Activated CD8-positive, alpha-beta T cell treated with anti-CD3 and anti-CD28 coated beads for 36 hours (primary cell): Measurements from ENCODE around the gene UBE2B. TPM values are rescaled to one million over a fixed set of nuclear protein-coding genes. Genes with fewer than 3 reads are reported as not detected.
A peak's percentile ranks its signal among the peaks of the same experiment; 100 is the strongest.
"Not testable (repeated sequence)": the region's sequence is repeated elsewhere in the genome, so short reads cannot be mapped to it uniquely, and the experiment has no call there.

Experiments
- ATAC-seq: fragments of 200-7000 bp; cut with Tn5 transposase; one replicate; pipeline ENCODE4 v1.10.0; 2021; ENCODE audit warnings: mild to moderate bottlenecking, moderate library complexity
- CTCF ChIA-PET: fragments of 350-600 bp; sonication (Branson Sonifier 250); formaldehyde crosslinking; loops from one replicate; lab custom pipeline; 2021; ENCODE audit warnings: antibody characterized with exemption; lab: Charles Lee
- POLR2A ChIA-PET: fragments of 350-600 bp; sonication (Branson Sonifier 250); formaldehyde crosslinking; loops from one replicate; lab custom pipeline; 2021; ENCODE audit warnings: antibody characterized with exemption; lab: Charles Lee
- DNase-seq: peaks from one replicate; pipeline ENCODE4 v3.0.0-alpha.2; 2020
- H3K27ac Mint-ChIP-seq: one replicate; pipeline ENCODE4 v1.8.0; 2021; ENCODE audit warnings: mild to moderate bottlenecking, mixed read lengths
- H3K27me3 Mint-ChIP-seq: one replicate; pipeline ENCODE4 v1.8.0; 2021; ENCODE audit warnings: mixed read lengths
- H3K36me3 Mint-ChIP-seq: one replicate; pipeline ENCODE4 v1.8.0; 2021; ENCODE audit warnings: low read depth, mixed read lengths
- H3K4me1 Mint-ChIP-seq: one replicate; pipeline ENCODE4 v1.8.0; 2021; ENCODE audit warnings: low read depth, mixed read lengths
- H3K4me3 Mint-ChIP-seq: one replicate; pipeline ENCODE4 v1.8.0; 2021; ENCODE audit warnings: mild to moderate bottlenecking, moderate library complexity, mixed read lengths
- H3K9me3 Mint-ChIP-seq: one replicate; pipeline ENCODE4 v1.8.0; 2021; ENCODE audit warnings: mixed read lengths
- intact Hi-C: fragments of 100-400 bp; cut with micrococcal nuclease; formaldehyde crosslinking; loops from one replicate; pipeline ENCODE4 v1.10.0; 2022
- total RNA-seq, 2 experiments: library from RNA; stranded (reverse); gene quantifications; one replicate each; pipeline ENCODE4 v1.2.3, GENCODE V29; 2021
- TF ChIP-seq, protein P1 (sequence below): fragments of 200-600 bp; IDR thresholded peaks from one replicate; pipeline ENCODE4 v1.8.0; 2022; ENCODE audit warnings: antibody characterized with exemption, mild to moderate bottlenecking

UBE2B gene
- total RNA-seq: 10 to 100 TPM; 97.6 to 98.9 TPM

DNA sequence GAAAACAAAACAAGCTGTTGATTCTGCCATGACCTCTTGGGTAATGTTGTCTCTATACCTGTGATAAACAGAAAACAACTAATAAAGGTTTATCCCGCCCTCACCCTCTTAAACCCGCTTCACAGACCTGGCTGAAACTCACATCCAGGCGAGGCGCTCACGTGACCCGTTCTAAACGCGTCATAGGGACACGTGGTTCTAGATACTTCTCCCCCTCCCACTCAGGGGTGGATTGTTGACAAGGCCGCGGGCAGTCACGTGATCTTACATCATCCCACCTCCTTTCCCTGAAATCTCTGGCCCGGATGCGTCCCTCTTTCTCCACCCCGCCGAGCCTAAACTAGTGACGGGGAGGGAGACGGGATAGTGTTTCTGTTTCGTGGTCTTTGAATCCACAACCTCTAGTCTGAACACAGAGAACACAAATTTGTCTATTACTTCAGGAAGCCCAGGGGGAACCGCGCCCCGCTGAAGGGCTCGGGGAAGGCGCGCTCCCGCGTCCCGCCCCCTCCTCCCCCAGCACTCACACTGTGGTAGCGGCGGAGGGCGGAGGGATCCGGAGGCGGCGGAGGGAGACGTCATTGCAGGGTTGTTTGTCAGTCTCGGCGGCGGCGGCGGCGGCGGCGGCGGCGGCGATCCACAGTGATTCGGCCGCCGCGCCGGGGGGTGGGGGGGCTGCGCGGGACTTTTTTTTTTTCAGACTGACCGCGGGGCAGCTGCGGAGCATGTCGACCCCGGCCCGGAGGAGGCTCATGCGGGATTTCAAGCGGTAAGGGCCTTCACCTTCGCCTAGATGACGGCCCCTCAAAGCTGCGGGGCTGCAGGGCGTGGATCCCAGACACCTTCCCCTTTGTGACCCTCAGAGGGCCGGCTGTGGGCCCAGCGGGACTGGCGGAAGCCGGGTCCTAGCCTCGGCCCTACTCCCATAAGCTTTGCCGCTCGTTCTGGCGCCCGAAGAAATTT is at the start of gene UBE2B:
UBE2B (plus strand) TSS at position 699 of the 963 bp plus-strand sequence; CDS start at position 726, 27 bp downstream.
- DNase-seq (peak; percentile 100), ATAC-seq (peak; percentile 77)
- H3K36me3 Mint-ChIP-seq: peaks cover 29% of the 10 kb centered on the region
- peaks cover 2% of the 10 kb centered on the region for H3K9me3 Mint-ChIP-seq
- H3K4me1 Mint-ChIP-seq: peaks cover 41% of the 10 kb centered on the region
- CTCF ChIA-PET: interaction anchor here (1.1 to 2.7 kb wide), 5 partner anchors 10 to 277 kb away, joined by 3 to 14 read pairs (median 10); partner anchors contain the start of genes CDKN2AIPNL and SEC24A
- H3K27ac Mint-ChIP-seq: peak within 1 kb of the TSS; percentile 99
- no peaks in the 10 kb centered on the region for H3K27me3 Mint-ChIP-seq
- POLR2A ChIA-PET: interaction anchor here (0.9 to 4.5 kb wide), 20 partner anchors 9 to 367 kb away, joined by 3 to 31 read pairs (median 4); partner anchors contain the start of genes CAMLG, CDKN2AIPNL, JADE2 and SKP1
- H3K4me3 Mint-ChIP-seq: peak within 1 kb of the TSS; percentile 95
- TF ChIP-seq, protein P1, sequence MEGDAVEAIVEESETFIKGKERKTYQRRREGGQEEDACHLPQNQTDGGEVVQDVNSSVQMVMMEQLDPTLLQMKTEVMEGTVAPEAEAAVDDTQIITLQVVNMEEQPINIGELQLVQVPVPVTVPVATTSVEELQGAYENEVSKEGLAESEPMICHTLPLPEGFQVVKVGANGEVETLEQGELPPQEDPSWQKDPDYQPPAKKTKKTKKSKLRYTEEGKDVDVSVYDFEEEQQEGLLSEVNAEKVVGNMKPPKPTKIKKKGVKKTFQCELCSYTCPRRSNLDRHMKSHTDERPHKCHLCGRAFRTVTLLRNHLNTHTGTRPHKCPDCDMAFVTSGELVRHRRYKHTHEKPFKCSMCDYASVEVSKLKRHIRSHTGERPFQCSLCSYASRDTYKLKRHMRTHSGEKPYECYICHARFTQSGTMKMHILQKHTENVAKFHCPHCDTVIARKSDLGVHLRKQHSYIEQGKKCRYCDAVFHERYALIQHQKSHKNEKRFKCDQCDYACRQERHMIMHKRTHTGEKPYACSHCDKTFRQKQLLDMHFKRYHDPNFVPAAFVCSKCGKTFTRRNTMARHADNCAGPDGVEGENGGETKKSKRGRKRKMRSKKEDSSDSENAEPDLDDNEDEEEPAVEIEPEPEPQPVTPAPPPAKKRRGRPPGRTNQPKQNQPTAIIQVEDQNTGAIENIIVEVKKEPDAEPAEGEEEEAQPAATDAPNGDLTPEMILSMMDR: no peak
- intact Hi-C loops: loop anchor here (5.0 kb wide), 1 partner anchor 156 kb away; the partner anchor contains the start of gene JADE2

DNA sequence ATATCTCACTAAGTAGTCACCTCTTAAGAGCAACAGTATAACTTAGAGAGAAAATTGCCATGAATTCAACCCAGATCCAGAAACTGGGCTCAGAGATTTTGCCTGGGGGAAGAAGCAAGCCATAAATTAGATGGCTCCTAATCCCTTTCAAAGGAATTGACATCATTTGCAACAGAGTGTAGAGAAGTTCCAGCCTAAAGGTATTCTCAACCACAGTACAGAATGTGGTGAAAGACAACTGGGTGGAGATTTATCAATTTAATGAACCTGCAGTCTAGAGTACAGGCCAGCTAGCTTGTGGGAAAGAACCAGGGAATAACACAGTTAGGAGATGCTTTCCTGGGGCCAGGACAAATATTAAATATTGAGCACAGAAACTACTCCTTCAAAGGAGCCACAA is 44.0 kb upstream of the UBE2B start:
- no peak for ATAC-seq
- ChIA-PET POLR2A (no interaction called here), CTCF (interaction anchor here (1.3 kb wide), 1 partner anchor 260 kb away, joined by 10 read pairs; no protein-coding TSS in a partner anchor)
- Mint-ChIP-seq H3K9me3 (peaks cover 18% of the 10 kb centered on the region), H3K4me3 (no peak overlapping the region), H3K36me3 (peaks cover 10% of the 10 kb centered on the region), H3K4me1 (no peaks in the 10 kb centered on the region), H3K27ac (no peak overlapping the region), H3K27me3 (no peaks in the 10 kb centered on the region)
- TF ChIP-seq, protein P1: no peak
- DNase-seq: no peak
- intact Hi-C loops: no loop called here

DNA sequence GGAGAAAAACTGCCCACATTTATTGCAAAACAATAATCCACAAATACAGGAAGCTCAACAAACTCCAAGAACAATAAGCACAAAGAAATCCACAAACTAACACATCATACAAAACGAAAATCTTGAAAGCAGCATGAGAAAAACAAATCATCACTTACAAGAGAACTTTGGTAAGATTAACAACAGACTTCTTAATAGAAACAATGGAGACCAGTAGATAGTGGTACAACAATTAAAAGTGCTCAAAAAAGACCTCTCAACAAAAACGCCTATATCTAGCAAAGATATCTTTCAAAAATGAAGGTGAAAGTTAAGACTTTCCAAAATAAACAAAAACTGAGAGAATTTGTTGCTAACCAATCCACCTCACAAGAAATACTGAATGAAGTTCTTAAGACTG is 42.8 kb upstream of the UBE2B start:
- Mint-ChIP-seq H3K27me3 (no peaks in the 10 kb centered on the region), H3K36me3 (peaks cover 10% of the 10 kb centered on the region), H3K4me1 (no peaks in the 10 kb centered on the region), H3K4me3 (no peak overlapping the region), H3K9me3 (peaks cover 27% of the 10 kb centered on the region), H3K27ac (no peak overlapping the region)
- ATAC-seq (no peak), DNase-seq (no peak)
- TF ChIP-seq, protein P1: no peak
- intact Hi-C loops: no loop called here
- CTCF ChIA-PET: no interaction called here
- POLR2A ChIA-PET: no interaction called here

DNA sequence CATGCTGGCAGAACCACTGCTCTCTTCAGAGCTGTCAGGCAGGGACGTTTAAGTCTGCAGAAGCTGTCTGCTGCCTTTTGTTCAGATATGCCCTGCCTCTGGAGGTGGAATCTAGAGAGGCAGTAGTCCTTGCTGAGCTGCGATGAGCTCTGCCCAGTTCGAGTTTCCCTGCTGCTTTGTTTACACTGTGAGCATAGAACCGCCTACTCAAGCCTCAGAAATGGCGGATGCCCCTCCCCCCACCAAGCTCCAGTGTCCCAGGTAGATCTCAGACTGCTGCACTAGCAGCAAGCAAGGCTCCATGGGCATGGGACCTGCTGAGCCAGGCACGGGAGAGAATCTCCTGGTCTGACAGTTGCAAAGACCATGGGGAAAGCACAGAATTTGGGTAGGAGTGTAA is 34.5 kb upstream of the UBE2B start:
- ATAC-seq, H3K36me3 Mint-ChIP-seq, DNase-seq, H3K27ac Mint-ChIP-seq, intact Hi-C loops, H3K27me3 Mint-ChIP-seq, CTCF ChIA-PET, POLR2A ChIA-PET, H3K4me3 Mint-ChIP-seq, H3K4me1 Mint-ChIP-seq: not testable (repeated sequence)
- peaks cover 20% of the 10 kb centered on the region for H3K9me3 Mint-ChIP-seq

DNA sequence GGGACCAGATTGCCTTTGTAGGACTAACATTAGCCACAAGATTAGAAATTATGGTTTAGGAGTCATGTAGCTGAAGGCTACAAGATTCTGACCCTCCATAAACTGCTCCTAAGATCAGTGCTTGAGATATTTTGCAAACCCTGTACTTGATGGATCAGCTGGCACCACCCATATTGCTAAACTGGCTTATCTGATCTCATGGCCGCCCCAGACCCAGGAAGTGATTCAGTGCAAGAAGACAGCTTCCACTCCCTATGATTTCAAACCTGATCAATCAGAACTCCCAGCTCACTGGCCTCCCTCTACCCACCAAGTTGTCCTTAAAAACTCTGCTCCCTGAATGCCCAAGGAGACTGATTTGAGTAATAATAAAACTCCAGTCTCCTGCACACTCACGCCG is 27.9 kb upstream of the UBE2B start:
- POLR2A ChIA-PET, DNase-seq, H3K9me3 Mint-ChIP-seq, intact Hi-C loops, H3K4me1 Mint-ChIP-seq, H3K36me3 Mint-ChIP-seq, ATAC-seq, H3K27ac Mint-ChIP-seq, CTCF ChIA-PET, H3K4me3 Mint-ChIP-seq, H3K27me3 Mint-ChIP-seq: not testable (repeated sequence)

DNA sequence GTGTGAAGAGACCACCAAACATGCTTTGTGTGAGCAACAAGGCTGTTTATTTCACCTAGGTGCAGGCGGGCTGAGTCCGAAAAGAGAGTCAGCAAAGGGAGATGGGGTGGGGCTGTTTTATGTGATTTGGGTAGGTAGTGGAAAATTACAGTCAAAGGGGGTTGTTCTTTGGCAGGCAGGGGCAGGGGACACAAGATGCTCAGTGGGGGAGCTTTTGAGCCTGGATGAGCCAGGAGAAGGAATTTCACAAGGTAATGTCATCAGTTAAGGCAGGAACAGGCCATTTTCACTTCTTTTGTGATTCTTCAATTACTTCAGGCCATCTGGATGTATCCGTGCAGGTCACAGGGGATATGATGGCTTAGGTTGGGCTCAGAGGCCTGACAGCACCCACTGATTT is 25.9 kb upstream of the UBE2B start:
- intact Hi-C loops, H3K36me3 Mint-ChIP-seq, H3K27ac Mint-ChIP-seq, DNase-seq, POLR2A ChIA-PET, ATAC-seq, CTCF ChIA-PET, H3K27me3 Mint-ChIP-seq, H3K4me1 Mint-ChIP-seq, H3K9me3 Mint-ChIP-seq, H3K4me3 Mint-ChIP-seq: not testable (repeated sequence)
